Peyer's patch (tissue), 4 donors: ENCODE results near the gene DHX58.
A peak's percentile ranks its signal among the peaks of the same experiment; 100 is the strongest.

Source experiments
- CTCF ChIP-seq, 6 experiments: fragments of 450-650 bp in 4 of 6; fragments of 200-600 bp in 2 of 6; sonication (generic) in 1 of 6; IDR thresholded peaks; one replicate each; pipeline ENCODE4 v1.5.1; 2017 to 2019; ENCODE audit warnings: antibody characterized with exemption in 6 of 6, mild to moderate bottlenecking in 3 of 6, moderate library complexity in 1 of 6
- POLR2A ChIP-seq, 2 donors: fragments of 450-650 bp; IDR thresholded peaks; one replicate each; pipeline ENCODE4 v1.5.1; 2017; ENCODE audit warnings: antibody characterized with exemption in 2 of 2, mild to moderate bottlenecking in 2 of 2, moderate library complexity in 2 of 2

GRCh38 chr17:42153919-42154742 lies 41.6 kb upstream of the DHX58 start:
- TF ChIP-seq CTCF (IDR thresholded peaks at IDR 0.05), result peak in 1 of 6 experiments; percentile 2
- TF ChIP-seq POLR2A (IDR thresholded peaks at IDR 0.05), result no peak
